BJ (cell line): ENCODE data around the gene DUSP19. TPM values are rescaled to one million over a fixed set of nuclear protein-coding genes. Genes with fewer than 3 reads are reported as not detected.

Experiments used
- CTCF ChIA-PET: fragments of 350-600 bp; formaldehyde crosslinking; extraction: SDS; loops from one replicate; lab custom pipeline; 2021; ENCODE audit warnings: antibody characterized with exemption, inconsistent platforms; lab: Yijun Ruan, JAX
- POLR2A ChIA-PET: fragments of 300-600 bp; sonication (Branson Sonifier 250); formaldehyde crosslinking; extraction: SDS; loops from one replicate; lab custom pipeline; 2021; ENCODE audit warnings: antibody characterized with exemption; lab: Charles Lee
- DNase-seq: peaks from one replicate; pipeline ENCODE4 v3.0.0-alpha.2; 2011; ENCODE audit warnings: low read depth
- H3K27me3 ChIP-seq: 2 replicates; pipeline ENCODE4 v1.6.0; 2011; ENCODE audit warnings: low read length; ENCODE audit not compliant: control insufficient read depth, insufficient read depth
- H3K36me3 ChIP-seq: 2 replicates; pipeline ENCODE4 v1.5.1; 2011; ENCODE audit warnings: low read length; ENCODE audit not compliant: control insufficient read depth, insufficient read depth
- H3K4me3 ChIP-seq: 2 replicates; pipeline ENCODE4 v1.5.1; 2011; ENCODE audit warnings: low read depth, mild to moderate bottlenecking, control low read depth, low read length
- CTCF ChIP-seq: IDR thresholded peaks from 2 replicates; pipeline ENCODE4 v1.5.1; 2011; ENCODE audit warnings: low read depth, mild to moderate bottlenecking, control low read depth, inconsistent platforms, low read length, moderate library complexity; ENCODE audit not compliant: insufficient read depth
- polyA minus RNA-seq: library from RNA; depleted of rRNA, polyadenylated mRNA; stranded (reverse); fragments of >200 nt; gene quantifications from 2 replicates; pipeline ENCODE4 v1.2.3, GENCODE V29; 2011; rRNA and poly(A)+ RNA removed
- polyA plus RNA-seq: library from polyadenylated mRNA; depleted of rRNA; stranded (reverse); fragments of >200 nt; gene quantifications from 2 replicates; pipeline ENCODE4 v1.2.3, GENCODE V29; 2011; rRNA removed

DUSP19 gene
- polyA plus RNA-seq (2.2 and 2.9 TPM in 2 replicates), polyA minus RNA-seq (1.8 and 3.8 TPM in 2 replicates)

- no peak for TF ChIP-seq CTCF
- H3K36me3 ChIP-seq, result no peaks in the 10 kb centered on the region
- DNase-seq, result peak; percentile 73
- peak within 1 kb of the TSS; percentile 52 for H3K4me3 ChIP-seq
- ChIA-PET CTCF (interaction anchor here (0.7 to 1.4 kb wide), 4 partner anchors 8 to 13 kb away, joined by 3 to 4 read pairs (median 3); no protein-coding TSS in a partner anchor), POLR2A (interaction anchor here (1.2 kb wide), 1 partner anchor 10 kb away, joined by 3 read pairs; no protein-coding TSS in a partner anchor)
- H3K27me3 ChIP-seq, result no peaks in the 10 kb centered on the region; the same call in none of the 2 replicates
These were observed at the start of gene DUSP19 for GRCh38 chr2:183078464-183079138. TSS of gene DUSP19 (plus strand) at chr2:183078747. CDS start at chr2:183078934, 187 bp downstream.

GRCh38 chr2:183029219-183029618 lies 49.3 kb upstream of the DUSP19 start:
- no peaks in the 10 kb centered on the region for H3K36me3 ChIP-seq
- H3K27me3 ChIP-seq, result no peaks in the 10 kb centered on the region
- ChIA-PET CTCF (interaction anchor here (0.6 kb wide), 1 partner anchor 245 kb away, joined by 3 read pairs; no protein-coding TSS in a partner anchor), POLR2A (no interaction called here)
- no peak for TF ChIP-seq CTCF
- H3K4me3 ChIP-seq, result no peak overlapping the region
- no peak for DNase-seq

GRCh38 chr2:183031911-183032794 lies 46.4 kb upstream of the DUSP19 start:
- ChIA-PET POLR2A (no interaction called here), CTCF (no interaction called here)
- no peaks in the 10 kb centered on the region for H3K27me3 ChIP-seq
- no peak for TF ChIP-seq CTCF
- H3K4me3 ChIP-seq, result no peak overlapping the region
- H3K36me3 ChIP-seq, result no peaks in the 10 kb centered on the region
- DNase-seq, result no peak

GRCh38 chr2:183033951-183034350 lies 44.6 kb upstream of the DUSP19 start:
- TF ChIP-seq CTCF, result no peak
- Histone ChIP-seq H3K36me3 (no peaks in the 10 kb centered on the region), H3K27me3 (no peaks in the 10 kb centered on the region), H3K4me3 (no peak overlapping the region)
- no peak for DNase-seq
- POLR2A ChIA-PET, result no interaction called here
- CTCF ChIA-PET, result no interaction called here

GRCh38 chr2:183034806-183035205 lies 43.7 kb upstream of the DUSP19 start:
- ChIA-PET POLR2A (interaction anchor here (0.6 kb wide), 1 partner anchor 32 kb away, joined by 3 read pairs; no protein-coding TSS in a partner anchor), CTCF (no interaction called here)
- no peaks in the 10 kb centered on the region for H3K27me3 ChIP-seq
- TF ChIP-seq CTCF, result no peak
- no peaks in the 10 kb centered on the region for H3K36me3 ChIP-seq
- no peak for DNase-seq
- H3K4me3 ChIP-seq, result no peak overlapping the region
